Smooth muscle cell (in vitro differentiated cells): ENCODE results near the gene GREM2. TPM values are rescaled to one million over a fixed set of nuclear protein-coding genes. Genes with fewer than 3 reads are reported as not detected.

Experiments
- DNase-seq: peaks from one replicate; lab custom pipeline; 2025; ENCODE audit not compliant: unreplicated experiment; lab: John Stamatoyannopoulos, UW
- H2AFZ ChIP-seq: fragments of 200-600 bp; sonication (generic); 2 replicates; pipeline ENCODE4 v1.6.0; 2016; ENCODE audit warnings: antibody characterized with exemption, low read depth, mild to moderate bottlenecking
- H3F3A ChIP-seq: fragments of 200-600 bp; sonication (generic); 2 replicates; pipeline ENCODE4 v1.6.0; 2017; ENCODE audit warnings: antibody characterized with exemption, low read depth
- H3K27ac ChIP-seq: fragments of 200-600 bp; sonication (generic); 2 replicates; pipeline ENCODE4 v1.5.1; 2016; ENCODE audit warnings: low read depth, mild to moderate bottlenecking
- H3K27me3 ChIP-seq: fragments of 200-600 bp; sonication (generic); 2 replicates; pipeline ENCODE4 v1.6.1; 2016; ENCODE audit warnings: low read depth, mild to moderate bottlenecking
- H3K36me3 ChIP-seq: fragments of 200-600 bp; sonication (generic); 2 replicates; pipeline ENCODE4 v1.5.1; 2016; ENCODE audit warnings: low read depth
- H3K4me1 ChIP-seq: fragments of 200-600 bp; sonication (generic); 2 replicates; pipeline ENCODE4 v1.5.1; 2016; ENCODE audit warnings: low read depth
- H3K4me2 ChIP-seq: fragments of 200-600 bp; sonication (generic); 2 replicates; pipeline ENCODE4 v1.6.0; 2016; ENCODE audit warnings: mild to moderate bottlenecking
- H3K4me3 ChIP-seq: fragments of 200-600 bp; sonication (generic); 2 replicates; pipeline ENCODE4 v1.5.1; 2016; ENCODE audit warnings: mild to moderate bottlenecking
- H3K79me2 ChIP-seq: fragments of 200-600 bp; sonication (generic); 2 replicates; pipeline ENCODE4 v1.6.0; 2016; ENCODE audit warnings: low read depth, mild to moderate bottlenecking
- H3K9ac ChIP-seq: fragments of 200-600 bp; sonication (generic); 2 replicates; pipeline ENCODE4 v1.6.0; 2016; ENCODE audit warnings: low read depth
- H3K9me3 ChIP-seq: fragments of 200-600 bp; sonication (generic); replicated peaks from 2 replicates; pipeline ENCODE4 v1.5.1; 2016; ENCODE audit warnings: low read depth
- H4K20me1 ChIP-seq: fragments of 200-600 bp; sonication (generic); 2 replicates; pipeline ENCODE4 v1.6.0; 2016; ENCODE audit warnings: low read depth
- CTCF ChIP-seq: fragments of 200-600 bp; sonication (generic); IDR thresholded peaks from 2 replicates; pipeline ENCODE4 v1.5.1; 2017; ENCODE audit warnings: borderline replicate concordance, mild to moderate bottlenecking, antibody characterized with exemption; ENCODE audit not compliant: insufficient read depth, poor library complexity, severe bottlenecking
- WGBS: methylation state at CpG from one replicate; pipeline ENCODE4 v1.1.7; 2016; ENCODE audit warnings: low lambda C conversion rate; 5-methylcytosine and 5-hydroxymethylcytosine counted together
- polyA plus RNA-seq: library from polyadenylated mRNA; unstranded; fragments of >200 nt; fragmentation: Nextera tagmentation; extraction: Ambion mirVana; gene quantifications from 2 replicates; pipeline ENCODE4 v1.2.1, GENCODE V29; 2016
- total RNA-seq: library from RNA; depleted of rRNA; stranded (reverse); fragments of >200 nt; gene quantifications from 2 replicates; pipeline ENCODE4 v1.2.3, GENCODE V29; 2014

Gene GREM2
- total and polyA plus RNA-seq, 2 experiments from 2014 or later, result 8.0 to 15.1 TPM

DNA sequence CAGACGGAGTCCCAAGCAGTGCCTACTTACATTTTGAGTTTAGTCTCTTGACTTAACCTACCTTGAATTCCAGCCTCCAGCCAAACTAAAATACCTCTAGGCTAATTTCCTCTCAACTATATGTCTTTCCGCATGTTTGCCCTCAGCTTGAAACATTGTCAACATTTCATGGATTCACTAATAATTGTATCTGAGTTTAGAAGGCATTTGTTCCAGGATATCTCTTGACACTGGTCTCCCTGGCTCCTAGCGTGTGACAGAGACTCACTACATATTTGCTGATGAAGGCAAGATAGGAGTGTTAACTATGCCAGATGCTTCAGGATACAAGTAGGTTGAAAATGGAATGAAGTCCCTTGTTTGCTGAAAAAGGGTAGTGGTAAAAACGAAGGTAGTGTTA is 136.1 kb downstream of the GREM2 start:
- no peak for TF ChIP-seq CTCF
- Histone ChIP-seq H3K79me2 (no peaks in the 10 kb centered on the region), H3K36me3 (no peaks in the 10 kb centered on the region), H3K27me3 (no peaks in the 10 kb centered on the region), H3K4me2 (no peak overlapping the region), H3K27ac (no peak overlapping the region), H4K20me1 (no peaks in the 10 kb centered on the region), H3K9ac (no peak overlapping the region), H3K4me3 (no peak overlapping the region), H3K9me3 (no peaks in the 10 kb centered on the region), H2AFZ (no peak overlapping the region), H3K4me1 (no peaks in the 10 kb centered on the region), H3F3A (no peaks in the 10 kb centered on the region)
- 82% methylated on average over 4 of the region's 4 CpGs for WGBS
- DNase-seq, result no peak

GRCh38 chr1:240474133-240474614 is 137.8 kb downstream of the GREM2 start:
- peak overlapping the region; percentile 57 for H3K27ac ChIP-seq
- no peak overlapping the region for H2AFZ ChIP-seq
- no peaks in the 10 kb centered on the region for H3K79me2 ChIP-seq
- no peaks in the 10 kb centered on the region for H4K20me1 ChIP-seq
- no peak overlapping the region for H3K9ac ChIP-seq
- no peak overlapping the region for H3K4me2 ChIP-seq
- H3K27me3 ChIP-seq, result no peaks in the 10 kb centered on the region
- no peaks in the 10 kb centered on the region for H3K36me3 ChIP-seq
- no peak for DNase-seq
- no peak for TF ChIP-seq CTCF
- peaks cover 6% of the 10 kb centered on the region for H3K4me1 ChIP-seq
- H3K4me3 ChIP-seq, result no peak overlapping the region
- no peaks in the 10 kb centered on the region for H3F3A ChIP-seq
- 41% methylated on average over 5 of the region's 5 CpGs for WGBS
- no peaks in the 10 kb centered on the region for H3K9me3 ChIP-seq

- Histone ChIP-seq H3F3A (no peaks in the 10 kb centered on the region), H3K4me3 (no peak overlapping the region), H3K4me1 (peaks cover 27% of the 10 kb centered on the region), H3K9ac (no peak overlapping the region), H2AFZ (no peak overlapping the region), H3K27me3 (no peaks in the 10 kb centered on the region), H3K4me2 (no peak overlapping the region), H3K9me3 (no peaks in the 10 kb centered on the region), H4K20me1 (no peaks in the 10 kb centered on the region), H3K27ac (no peak overlapping the region), H3K36me3 (no peaks in the 10 kb centered on the region), H3K79me2 (no peaks in the 10 kb centered on the region)
- DNase-seq, result no peak
- 92% methylated on average over 7 of the region's 7 CpGs for WGBS
- TF ChIP-seq CTCF, result no peak
Measured at GRCh38 chr1:240468656-240469055, 143.3 kb downstream of the GREM2 start.

DNA sequence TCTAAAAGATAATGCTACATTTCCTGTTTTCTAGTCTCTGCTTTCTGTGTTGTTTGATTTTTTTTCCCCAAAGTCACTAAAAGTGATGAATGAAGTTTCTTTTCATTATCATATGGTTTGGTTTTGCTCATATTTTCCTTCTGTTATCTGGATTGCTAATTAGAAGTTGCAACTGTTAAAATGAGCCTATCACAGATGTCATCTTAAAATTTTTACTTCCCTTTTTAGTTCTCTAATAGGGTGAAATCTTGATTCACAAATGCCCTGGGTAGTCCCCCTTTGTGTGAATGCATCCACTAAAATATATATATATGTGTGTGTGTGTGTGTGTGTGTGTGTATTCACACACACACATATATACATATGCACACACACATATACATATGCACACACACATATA is 144.1 kb downstream of the GREM2 start:
- Histone ChIP-seq H3K4me3 (no peak overlapping the region), H3K79me2 (no peaks in the 10 kb centered on the region), H3K27ac (no peak overlapping the region), H2AFZ (no peak overlapping the region), H3K4me2 (no peak overlapping the region), H3K36me3 (no peaks in the 10 kb centered on the region), H3K9me3 (no peaks in the 10 kb centered on the region), H3K9ac (no peak overlapping the region), H4K20me1 (no peaks in the 10 kb centered on the region), H3K4me1 (peaks cover 27% of the 10 kb centered on the region), H3F3A (no peaks in the 10 kb centered on the region), H3K27me3 (no peaks in the 10 kb centered on the region)
- TF ChIP-seq CTCF, result no peak
- DNase-seq, result no peak
